Activated CD4-positive, alpha-beta T cell treated with anti-CD3 and anti-CD28 coated beads, Interleukin-2, amount 50 U/mL, for 16 hours (primary cell): ENCODE measurements around the gene C19orf38.
A peak's percentile ranks its signal among the peaks of the same experiment; 100 is the strongest.

Experiments
- DNase-seq: peaks from one replicate; pipeline ENCODE4 v3.0.0-alpha.2; 2020

C19orf38 gene, protein sequence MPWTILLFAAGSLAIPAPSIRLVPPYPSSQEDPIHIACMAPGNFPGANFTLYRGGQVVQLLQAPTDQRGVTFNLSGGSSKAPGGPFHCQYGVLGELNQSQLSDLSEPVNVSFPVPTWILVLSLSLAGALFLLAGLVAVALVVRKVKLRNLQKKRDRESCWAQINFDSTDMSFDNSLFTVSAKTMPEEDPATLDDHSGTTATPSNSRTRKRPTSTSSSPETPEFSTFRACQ

DNA sequence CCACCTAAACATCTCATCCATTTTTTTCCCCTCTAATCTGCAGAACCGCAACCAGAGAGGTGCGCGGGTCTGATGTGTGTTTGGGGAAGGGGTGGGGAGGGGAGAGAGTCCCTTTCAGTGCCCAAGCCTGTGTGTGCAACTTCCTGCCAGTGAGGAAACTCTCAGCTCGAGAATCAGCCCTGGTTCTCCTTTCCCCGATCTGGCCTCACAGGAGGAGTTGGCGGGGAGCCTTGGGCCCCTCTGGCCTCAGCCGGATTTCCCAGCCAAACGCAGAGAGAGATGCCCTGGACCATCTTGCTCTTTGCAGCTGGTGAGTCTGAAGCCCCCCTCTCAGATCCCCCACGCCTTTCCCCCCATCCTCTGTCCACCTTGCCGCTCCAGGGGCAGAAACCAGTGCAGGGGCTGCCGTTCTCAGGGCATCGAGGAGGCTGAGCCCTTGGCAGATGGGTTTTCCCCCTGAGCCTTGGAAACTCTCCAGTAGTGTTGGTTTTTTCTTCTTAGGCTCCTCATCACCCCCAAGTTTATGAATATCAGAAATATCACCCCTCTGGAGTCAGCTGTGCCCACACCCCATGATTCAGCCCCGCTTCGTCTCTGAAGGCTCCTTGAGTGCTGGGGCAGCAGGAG is at the start of gene C19orf38:
TSS of gene C19orf38 (plus strand) at position 186 of the 627 bp plus-strand sequence. CDS start at position 280, 94 bp downstream.
- no peak for DNase-seq

DNA sequence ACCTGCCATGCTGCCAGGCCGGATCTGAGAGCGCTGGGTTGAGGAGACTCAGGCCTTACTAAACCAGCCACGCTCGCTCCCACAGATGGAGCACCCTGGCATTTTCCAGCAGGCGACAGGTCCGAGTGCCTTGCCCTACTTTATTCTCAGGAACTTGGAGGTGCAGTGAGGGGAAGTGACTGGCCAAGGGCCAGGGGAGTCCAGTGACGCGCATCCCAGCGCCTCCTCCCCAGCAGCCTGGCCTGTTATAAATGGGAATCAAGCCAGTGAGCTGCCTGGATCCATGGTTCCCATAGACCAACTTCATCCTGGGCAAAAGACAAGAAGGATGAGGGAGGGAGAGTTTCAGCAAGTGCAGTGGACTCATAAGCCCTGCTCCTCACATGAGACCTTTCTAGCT is 47.7 kb upstream of the C19orf38 start:
- DNase-seq = no peak

DNA sequence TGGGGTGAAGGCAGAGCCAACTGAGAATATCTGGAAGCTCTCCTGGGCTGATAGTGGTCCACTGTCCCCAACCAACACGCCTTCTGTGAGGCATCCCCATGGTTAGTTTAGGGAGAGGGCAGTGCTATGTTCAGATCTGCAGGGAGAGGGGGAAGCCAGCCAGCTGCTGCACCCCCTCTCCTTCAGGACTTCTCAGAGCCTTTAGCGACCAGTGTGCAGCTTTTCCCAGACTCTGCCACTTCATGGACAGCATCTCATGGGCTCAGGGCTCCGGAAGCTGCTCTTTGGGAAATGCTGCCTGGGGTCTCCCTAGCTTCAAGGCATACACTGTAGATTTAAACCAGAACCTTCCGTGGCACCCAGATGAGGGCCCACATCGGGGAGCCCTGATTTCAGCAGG is 45.7 kb upstream of the C19orf38 start:
- no peak for DNase-seq

DNA sequence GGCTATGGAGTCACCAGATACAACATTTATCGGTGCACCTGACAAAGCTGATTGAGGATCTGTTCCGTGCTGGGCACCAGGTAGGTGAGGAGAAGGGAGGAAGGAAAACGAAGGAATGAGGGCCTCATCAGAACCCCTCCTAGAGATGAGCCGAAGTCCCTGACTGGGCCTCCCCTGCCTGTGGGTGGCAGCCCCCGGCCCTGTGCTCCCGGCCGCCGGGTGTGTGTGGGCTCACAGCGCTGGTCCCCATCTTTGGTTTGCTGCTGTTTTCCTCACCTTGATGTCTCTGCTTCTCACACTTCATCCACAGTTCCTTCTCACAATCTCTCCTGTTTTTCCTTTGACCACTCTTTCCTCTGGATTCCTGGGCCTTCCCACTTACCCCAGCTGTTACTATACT is 45.0 kb upstream of the C19orf38 start:
- DNase-seq = no peak

DNA sequence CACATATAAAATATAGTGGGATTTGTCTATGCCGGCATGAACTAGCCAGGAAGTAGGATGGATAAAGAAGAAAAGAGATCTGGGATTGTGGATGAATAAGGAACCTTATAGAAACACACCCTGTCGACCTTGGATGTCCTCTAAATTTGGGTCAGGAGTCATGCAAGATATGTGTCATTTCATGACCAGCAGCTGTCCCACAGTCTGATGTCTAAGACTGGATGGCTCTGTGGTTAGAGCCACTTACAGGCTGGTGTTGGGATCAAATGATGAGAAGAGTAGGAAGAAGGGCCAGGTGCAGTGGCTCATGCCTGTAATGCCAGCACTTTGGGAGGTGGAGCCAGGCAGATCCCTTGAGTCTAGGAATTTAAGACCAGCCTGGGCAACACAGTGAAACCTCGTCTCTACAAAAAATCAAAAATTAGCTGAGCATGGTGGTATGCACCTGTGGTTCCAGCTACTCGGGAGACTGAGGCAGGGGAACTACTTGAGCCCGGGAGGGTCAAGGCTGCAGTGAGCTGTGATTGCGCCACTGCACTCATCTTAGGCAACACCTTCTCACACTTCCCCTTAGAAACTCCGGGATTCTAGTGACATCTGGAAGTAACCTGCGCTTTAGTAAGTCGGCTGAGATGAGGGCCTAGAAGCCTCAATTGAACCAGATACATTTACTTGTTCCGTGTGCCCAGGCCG is 43.0 kb upstream of the C19orf38 start:
- DNase-seq = no peak

DNA sequence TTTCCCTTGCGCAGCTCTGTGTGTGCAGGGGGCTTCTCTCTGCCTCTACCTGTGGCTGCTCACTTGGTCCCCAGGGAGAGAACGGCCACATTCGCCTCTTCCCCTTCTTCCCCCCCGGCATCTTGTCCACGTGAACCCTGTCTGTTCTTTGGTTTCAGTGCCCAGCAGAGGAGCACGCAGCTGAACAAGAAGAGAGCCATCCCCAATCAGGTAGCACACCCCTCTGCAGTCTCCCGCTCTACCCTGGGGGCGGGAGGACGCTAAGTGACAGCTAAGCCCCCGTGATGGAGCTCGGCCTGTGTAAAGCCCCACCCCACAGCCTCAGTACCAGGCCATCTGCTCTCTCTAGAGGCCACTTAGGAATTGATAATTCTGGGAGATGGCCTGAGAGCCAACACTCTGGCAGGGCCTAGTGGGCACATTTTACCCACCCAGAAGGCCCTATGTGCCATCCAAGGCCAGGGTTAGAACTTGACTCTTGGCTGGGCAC is 42.4 kb upstream of the C19orf38 start:
- DNase-seq = no peak

DNA sequence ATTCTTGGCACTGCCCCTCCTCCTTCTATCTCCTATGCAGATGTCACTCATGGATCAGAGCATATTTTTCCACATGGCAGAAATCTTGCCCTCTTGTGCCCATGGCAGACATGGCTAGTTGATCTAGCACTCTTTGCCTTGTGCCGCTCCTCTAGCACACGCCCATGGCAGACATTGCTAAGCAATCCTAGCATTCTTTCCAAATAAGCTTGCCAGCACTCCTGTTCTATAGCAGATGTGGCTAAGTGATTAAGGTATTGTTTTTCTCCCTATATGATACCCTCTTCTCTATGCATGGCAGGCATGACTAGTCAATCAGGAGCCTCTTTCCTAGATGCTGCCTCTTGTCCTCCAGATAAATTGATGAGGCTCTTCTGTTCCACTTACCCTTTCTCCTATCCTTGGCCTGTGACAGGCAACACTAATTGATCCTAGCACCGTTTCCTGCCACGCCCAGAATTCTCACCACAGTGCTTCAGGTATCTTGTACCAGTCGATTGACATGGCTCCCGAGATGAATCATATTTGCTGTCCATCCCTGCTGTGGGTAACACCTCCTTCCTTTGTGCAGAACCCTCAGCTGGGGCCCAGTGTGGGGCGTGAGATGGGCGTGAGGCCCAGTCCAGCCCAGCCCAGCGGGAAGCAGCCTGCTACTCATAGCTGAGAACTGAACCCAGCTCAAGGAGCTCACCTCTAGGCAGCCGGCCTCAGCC is 39.1 kb upstream of the C19orf38 start:
- peak; percentile 86 for DNase-seq

DNA sequence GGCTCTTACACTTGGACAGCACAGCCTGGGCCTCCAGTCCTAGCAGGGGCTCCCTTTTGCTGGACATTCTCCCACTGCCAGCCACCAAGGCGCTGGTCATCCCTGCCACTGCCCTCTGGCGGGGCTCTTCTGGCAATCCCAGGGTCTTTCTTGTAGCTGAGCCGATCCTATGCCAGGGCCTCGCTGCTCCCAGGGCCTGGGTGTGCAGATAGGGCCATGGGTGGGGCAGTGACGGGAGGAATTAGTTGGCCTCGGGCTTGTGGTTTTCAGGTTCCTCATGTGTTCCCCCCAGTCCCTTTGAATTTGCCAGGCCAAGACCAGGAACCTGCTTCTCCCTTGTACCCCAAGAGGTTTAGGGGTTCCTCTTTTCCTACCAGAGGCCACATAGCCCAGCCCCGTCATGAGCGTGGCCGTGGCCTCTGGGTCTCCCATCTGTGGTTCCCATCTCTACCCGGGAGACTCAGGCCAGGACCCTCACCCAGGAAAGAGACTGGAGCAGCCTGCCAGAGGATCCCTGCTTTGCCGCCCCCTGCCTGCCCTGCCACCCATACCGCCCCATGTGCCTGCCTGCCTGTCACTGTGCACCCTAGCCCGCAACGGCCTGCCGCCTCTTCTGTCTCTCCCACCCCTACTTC is 38.4 kb upstream of the C19orf38 start:
- no peak for DNase-seq

DNA sequence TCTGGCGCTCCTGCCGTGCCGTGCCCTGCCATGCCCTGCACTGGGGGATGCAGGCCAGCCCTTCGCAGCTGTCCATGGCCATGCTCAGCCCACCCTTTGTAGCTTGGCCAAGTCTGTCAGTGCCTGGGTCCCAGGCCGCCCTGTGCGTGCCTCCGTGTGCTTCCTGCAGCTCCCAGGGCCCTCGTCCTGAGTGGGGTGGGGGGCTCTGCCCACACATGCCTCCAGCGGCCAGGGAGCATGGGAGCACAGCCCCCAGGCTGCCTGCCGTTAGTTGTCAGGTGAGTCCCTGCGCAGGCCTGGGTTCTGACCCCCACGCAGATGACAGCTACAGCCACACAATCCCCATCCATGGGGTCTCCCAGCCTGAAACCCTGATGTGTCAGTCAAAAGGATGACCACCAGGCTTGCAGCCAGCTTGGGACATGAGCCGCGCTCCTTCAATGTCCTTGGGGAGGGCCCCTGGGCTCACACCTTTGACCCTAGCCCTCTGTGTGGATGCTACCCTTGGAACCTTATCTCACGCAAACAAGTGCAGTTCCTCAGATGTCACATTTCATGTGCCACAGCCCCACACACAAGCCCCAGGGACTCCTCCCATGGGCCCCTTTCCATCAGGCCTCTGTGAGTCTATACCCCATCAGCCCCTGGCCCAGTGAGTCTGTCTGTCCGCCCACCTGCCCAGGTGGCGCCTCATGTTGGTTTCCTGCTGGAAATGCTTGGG is 36.7 kb upstream of the C19orf38 start:
- DNase-seq = no peak

DNA sequence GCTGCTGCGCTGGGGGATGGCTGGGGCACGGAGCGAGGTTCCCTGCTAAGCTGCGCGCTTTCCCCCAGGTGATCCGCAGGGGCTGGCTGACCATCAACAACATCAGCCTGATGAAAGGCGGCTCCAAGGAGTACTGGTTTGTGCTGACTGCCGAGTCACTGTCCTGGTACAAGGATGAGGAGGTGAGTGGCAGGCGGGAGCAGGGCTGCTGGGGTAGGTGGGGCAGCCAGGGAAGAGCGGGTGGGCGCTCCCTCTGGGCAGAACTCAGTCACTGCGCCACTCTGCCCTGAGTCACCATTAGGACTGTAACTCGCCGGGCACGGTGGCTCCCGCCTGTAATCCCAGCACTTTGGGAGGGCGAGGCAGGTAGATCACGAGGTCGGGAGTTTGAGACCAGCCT is 36.0 kb upstream of the C19orf38 start:
- no peak for DNase-seq

DNA sequence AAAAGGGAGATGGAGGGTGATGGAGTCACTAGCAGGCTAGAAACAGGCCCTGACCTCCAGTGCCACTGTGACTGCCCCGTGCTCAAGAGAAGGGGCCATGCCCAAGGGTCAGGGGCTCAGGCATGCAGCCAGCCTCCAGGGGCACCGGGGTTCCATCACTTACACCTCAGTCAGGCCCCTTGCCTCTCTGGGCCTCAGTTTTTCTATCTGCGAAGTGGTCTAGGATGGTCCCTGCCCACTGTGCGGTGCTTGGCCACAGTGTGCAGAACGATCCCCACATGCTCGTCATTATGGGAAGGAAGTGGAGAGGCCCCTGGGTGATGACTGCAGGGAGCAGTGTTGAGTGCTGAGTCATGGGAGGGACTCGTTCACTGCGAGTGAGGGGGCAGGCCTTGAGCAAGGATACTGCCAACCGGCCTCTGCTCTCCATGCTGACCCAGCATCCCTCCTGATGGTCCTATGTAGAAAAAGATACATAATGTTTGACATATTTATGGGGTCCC is 35.3 kb upstream of the C19orf38 start:
- DNase-seq = peak; percentile 83

DNA sequence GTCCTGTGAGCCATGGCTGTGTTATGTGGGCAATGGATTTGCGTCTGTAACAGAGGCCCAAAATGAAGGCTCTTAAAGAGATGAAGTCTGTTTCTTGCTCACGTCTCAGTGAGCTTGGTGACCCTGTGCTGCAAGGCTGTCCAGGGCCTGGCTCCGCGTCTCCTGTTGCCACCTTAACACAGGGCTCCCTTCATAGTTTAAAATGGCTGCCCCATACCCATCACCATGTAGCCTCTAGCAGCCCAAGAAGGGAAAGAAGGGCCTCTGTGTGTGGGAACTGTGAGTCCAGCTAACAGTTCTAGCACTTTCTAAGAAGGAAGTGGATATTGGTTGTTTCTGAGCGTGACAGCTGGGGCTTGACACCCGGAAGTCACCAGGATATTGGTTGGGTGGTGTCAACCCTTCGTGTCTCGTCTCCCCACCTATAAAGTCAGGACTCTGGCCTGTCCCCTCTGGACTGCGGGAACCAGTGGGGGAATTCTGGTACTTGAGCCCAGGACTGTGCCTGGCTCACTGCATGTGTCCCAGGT is 33.1 kb upstream of the C19orf38 start:
- no peak for DNase-seq

DNA sequence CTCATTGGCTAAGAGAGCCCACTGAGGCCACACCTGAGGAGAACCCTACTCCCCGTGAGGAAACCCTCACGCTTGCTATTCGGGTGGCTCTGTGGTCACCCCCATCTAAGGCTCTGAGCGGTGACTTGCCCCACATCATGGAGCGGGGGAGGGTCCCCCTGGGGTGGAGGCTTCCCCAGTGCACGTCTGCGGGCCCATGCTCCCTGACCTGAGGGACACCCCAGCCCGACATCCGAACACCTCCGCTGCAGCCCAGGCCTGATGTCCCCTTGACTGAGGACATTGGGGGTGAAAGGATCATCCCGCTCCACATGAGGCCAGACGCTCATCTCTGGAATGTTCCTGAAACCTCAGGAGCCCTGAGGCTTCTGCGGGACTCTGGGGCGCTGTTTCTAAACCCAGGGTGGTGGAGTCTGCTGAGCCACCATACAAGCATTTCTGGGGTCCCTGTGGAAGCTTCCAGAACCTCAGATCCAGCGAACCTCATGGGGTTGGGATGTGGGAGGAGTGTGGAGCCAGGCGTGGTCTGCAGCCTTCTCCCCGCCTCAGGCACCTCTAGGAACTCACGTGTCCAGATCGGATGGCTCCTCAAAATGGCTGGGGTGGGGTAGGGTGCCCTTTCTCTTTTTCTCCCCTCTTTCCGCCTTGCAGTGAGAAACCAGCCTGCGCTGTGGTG is 32.1 kb upstream of the C19orf38 start:
- DNase-seq = no peak

DNA sequence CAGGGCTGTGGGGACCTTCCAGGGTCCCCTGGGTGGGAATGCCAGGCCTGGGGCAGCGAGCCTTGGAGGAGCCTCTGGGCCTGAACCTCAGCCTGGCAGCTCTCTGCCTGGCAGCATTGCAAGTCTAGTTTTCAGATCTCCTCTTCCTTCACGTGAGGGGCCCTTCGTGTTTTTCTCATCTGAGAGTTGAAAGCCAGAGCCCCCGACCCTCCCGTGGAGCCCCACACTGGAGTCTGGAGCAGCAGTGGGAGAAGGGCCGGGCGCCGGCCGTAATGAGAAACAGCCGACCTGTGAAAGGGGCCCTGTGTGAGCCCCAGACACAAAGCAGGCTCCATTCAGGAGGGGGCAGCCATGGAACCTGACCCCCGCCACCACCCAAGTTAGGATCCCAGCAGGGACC is 31.5 kb upstream of the C19orf38 start:
- DNase-seq = no peak

DNA sequence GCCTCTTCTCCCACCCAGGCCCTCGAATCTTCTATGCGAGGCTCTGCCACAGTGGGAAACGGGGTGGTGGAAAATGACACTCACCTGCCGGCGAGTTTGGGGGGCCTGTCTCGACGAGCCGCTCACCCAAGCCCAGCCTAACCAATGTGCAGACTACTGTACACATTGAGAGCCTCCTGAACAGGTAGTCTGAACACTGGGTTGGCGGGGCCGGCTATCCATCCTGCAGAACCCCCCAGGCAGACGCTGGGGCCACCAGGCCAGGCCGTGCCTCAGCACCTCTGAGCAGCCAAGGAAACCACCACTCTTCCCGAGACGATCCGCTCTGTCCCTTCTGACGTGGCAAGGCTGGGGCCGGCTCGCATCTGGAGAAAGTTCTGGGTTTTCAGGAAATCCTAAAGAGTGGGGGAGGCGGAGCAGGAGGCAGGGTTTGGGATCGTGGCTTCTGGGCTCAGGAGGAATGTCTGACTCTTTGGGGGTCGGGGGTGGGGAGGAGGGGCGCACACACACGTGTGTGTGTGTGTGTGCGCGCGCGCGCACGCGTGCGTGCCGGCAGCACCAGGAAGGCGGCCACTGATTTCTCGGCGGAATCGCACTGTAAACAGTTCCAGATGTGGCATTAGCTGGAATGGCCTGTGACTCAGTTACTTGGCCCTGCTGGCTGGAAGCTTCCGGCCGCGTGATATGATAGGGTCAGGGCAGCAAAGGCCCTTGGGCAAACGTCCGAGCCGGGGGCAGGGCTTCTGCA is 30.8 kb upstream of the C19orf38 start:
- no peak for DNase-seq

DNA sequence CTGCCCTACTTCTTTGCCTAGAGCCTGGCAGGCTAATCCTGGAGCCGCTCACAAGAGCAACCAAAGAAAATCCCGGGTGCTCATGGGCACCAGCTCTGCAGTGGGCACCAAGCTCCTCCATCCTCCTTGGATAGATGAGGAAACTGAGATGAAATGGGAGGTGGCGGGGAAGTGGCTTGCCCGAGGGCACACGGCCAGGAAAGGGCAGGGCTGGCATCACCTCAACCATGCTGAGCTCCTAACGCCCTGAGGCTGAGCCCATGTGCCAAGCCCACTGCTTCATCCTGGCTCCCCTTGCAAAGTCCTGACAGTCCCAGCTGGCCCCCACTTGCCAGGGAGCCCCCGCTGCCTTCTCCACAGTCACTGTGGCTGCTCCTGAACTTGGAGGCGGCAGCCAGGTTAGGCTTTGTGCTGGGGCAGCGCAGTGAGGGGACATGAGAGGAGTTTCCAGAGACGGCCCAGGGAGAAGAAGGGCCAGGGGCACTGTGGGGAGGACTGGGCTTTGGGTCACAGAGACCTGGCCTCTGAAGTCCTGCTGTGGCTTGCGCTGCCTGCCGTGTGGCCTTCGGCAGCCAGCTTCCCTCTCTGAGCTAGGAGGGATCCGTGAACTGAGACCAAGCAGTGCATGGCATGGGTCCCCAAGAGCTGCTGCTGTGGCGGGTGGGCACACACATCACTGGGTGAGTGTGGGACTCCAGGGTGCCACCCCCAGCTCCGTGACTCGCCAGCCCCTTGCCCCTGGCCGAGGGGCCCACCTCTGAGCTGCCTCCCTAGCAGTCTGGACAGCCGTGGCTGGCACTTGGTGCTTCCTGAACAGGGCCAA is 29.7 kb upstream of the C19orf38 start:
- DNase-seq = no peak

DNA sequence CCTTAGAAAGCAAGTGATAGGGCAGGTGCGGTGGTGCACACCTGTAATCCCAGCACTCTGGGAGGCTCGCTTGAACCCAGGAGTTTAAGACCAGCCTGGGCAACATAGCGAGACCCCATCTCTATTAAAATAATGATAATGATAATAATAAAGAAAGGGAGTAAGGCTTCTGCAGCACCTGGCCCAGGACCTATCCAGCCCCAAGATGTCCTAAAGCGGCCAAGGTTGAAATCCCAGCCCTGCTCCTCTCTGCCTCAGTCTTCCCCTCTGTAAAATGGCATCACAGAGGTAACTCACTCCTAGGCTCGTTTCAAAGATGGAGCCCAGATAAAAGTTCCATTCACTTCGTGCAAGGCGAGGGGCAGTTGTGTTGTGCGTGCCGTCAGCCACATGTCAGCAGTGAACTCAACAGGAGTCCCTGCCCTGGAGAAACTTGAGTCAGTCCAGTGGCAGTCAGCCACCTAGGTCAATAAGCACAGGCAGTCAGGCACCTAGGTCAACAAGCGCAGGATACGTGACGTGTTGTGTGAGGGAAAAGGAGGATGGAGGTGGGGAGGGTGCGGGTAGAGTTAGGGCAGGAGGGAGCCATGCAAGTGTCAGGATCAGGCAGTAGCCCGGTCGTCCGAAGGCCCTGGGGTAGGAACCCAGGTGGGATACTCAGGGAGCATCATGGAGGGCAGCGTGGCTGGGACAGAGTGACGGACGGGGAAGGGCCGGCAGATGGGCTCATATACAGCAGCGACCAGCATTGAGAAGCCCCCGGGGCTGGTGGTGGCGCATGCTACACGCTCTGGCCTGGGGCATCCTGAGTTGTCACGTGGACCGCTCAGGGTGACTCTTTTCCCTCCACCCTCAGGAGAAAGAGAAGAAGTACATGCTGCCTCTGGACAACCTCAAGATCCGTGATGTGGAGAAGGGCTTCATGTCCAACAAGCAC is 28.8 kb upstream of the C19orf38 start:
- no peak for DNase-seq

DNA sequence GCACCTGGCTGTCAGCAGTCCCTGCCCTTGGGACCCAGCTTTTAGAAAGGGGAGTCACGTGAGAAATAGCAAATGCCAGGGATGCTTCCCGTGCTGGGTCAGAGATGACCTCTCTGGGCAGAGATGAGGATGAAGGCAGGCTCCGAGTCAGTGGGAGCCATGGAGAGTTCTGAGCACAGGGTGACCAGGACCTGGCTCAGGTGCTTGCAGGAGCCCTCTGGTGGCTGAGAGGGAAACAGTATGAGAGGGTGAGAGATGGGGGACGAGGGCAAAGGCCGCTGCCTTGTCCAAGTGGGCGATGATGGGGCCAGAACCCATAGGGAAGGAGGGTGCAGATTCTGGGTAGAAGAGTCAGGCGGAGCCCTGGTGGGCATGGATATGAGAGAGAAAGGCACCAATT is 28.0 kb upstream of the C19orf38 start:
- no peak for DNase-seq
